NCI-H446 treated with DMSO at 0.1 percent for 48 hours (cell line): ENCODE results near the gene GABRE.
"Not testable (repeated sequence)": the region's sequence is repeated elsewhere in the genome, so short reads cannot be mapped to it uniquely, and the experiment has no call there.

Source experiments
- DNase-seq: peaks from one replicate; lab custom pipeline; 2025; lab: John Stamatoyannopoulos, UW

Gene GABRE

DNA sequence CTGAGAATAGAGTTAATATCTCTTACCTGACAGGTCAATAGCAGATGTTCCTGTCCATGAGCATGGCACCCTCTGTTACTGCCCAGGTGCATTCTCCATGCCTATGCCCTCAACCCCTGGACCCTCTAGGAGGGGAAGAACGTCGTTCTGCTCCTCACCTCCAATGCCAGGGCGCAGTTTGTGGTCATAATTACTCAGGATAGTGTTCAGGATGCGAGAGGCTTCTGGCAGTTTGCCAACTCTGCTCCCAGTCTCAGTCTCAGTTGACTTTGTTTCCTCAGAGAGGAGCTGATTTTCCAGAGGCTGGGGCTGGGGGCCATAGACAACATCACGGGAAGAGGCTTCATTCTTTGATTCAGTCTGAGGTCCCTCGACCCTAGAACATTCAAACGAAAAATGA, 4.4 kb downstream of the GABRE start:
- no peak for DNase-seq

DNA sequence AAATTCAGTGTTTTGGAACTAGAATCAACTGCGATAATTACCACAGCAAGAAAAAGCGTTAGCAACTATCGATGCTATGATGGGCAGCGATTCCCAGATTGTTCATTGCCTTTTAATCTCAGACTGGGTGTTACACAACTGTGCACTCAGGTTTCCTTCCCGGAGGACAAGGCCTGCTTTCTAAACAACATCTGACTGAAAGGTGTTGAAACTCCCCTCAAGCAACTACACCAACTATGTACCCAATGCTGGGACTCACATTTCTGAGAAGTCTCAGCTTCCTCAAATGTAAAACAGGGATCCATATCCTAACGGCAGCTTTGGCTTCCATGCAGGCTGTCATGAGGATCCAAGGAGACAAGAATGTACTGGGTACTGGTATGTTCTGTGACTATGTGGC, 8.2 kb downstream of the GABRE start:
- no peak for DNase-seq

DNA sequence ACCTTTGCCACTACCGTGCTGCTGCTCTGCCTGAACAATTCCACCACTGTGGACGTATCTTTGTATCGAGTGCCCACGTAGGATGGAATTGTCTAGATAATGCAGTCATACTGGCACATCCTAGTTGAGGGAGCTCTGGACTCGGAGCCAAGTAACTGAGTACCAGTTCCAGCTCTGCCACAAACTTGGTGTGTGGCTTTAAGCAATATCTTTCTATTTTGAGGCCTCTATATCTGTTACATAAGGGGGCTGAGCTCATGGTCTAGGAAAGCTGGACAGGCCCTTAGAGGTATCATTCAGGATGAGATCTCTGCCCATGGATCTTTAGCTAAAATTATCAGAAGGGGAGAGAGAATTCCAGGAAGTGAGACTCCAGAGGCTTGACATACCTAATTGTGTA, 12.4 kb downstream of the GABRE start:
- no peak for DNase-seq

DNA sequence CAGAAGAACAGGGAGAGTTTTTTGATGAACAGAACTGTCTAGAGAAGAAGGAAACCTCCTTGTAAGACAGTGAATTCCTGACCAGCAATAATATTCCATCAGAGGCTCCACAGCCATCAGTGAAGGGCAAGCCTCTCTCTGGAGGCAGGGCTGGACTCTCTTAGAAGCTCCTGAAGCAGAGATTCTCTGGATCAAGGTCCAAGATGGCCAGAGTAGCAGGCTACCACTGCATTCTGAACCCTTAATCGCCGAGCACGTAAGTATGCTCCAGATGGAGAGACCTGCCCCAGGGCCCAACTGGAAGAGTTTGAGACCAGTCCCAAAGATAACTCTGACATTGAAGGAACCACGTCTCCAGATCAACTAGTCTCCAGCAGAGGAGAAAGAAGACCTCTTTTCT, 16.4 kb downstream of the GABRE start:
- DNase-seq, result no peak

DNA sequence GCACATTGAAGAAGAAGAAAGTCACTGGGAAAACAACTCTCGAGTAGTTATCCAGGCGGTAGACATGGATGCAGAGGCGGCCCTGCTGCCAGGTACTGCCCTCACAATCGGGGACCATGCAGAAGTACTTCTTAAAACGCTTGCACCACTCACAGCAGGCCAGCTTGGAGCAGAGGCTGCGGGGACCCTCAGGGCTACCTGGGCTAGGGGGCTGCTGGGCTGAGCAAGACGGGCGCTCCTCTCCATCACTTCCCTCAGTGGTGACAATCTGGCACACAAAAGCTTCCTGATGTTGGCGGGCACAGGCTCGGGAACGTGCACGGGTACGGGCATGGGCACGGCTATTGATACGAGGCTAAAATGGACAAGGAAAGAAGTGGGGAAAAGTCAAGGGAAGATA, 19.7 kb downstream of the GABRE start:
- DNase-seq, result no peak

DNA sequence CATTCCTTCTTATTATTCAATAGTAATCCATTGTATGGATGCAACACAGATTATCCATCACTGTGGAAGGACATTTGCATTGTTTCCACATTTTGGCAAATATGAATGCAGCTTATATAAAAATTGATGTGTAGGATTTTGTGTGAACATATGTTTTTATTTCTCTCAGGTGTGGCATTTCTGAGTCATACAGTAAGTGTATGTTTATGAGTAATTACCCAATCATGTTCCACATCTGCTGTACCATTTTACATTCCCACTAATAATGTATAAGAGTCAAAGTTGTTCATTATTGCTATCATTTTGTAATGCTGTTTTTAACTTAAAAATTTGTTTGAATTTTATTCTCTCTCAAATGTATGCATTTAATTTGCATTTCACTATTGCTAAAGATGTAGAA, 36.3 kb downstream of the GABRE start:
- DNase-seq, result no peak

DNA sequence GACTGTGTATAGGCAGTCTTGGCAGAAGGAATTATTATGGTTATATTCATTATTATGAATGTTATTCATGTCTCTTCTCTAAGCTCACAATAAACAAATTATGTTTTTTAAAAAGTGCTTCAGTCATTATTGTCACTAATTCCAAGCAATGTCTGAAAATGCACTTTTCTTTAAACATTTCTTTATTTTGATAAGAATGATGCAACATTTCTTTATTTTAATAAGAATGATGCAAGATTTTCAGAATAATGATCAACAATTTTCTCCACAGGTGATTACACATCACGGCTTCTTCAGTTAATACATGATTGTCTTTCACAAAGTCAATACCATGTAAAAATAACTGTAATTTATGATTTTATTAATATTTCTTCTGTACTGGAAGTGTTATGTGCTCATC, 39.1 kb downstream of the GABRE start:
- no peak for DNase-seq

DNA sequence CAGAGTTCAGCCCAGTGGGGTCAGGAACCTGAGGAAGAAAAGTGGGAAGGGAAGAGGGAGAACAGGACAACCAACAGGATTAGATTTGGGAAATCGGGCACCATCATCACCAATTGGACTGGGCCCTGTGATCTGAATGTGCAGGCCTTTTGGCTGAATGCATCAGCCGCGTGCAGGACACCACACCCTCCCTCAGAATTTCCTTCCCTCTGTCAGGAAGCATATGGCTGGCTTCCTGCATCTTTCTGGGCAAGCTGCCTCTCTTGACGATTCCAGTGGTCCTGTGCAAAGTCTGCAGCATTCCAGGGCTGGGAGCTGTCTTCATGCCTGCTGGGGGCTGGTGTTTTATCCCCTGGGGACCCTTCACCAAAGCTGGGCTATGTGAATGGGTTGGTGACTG, 45.4 kb downstream of the GABRE start:
- DNase-seq, result no peak

DNA sequence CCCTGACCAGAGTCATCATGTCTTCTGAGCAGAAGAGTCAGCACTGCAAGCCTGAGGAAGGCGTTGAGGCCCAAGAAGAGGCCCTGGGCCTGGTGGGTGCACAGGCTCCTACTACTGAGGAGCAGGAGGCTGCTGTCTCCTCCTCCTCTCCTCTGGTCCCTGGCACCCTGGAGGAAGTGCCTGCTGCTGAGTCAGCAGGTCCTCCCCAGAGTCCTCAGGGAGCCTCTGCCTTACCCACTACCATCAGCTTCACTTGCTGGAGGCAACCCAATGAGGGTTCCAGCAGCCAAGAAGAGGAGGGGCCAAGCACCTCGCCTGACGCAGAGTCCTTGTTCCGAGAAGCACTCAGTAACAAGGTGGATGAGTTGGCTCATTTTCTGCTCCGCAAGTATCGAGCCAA, 50.8 kb downstream of the GABRE start:
- DNase-seq, result no peak

DNA sequence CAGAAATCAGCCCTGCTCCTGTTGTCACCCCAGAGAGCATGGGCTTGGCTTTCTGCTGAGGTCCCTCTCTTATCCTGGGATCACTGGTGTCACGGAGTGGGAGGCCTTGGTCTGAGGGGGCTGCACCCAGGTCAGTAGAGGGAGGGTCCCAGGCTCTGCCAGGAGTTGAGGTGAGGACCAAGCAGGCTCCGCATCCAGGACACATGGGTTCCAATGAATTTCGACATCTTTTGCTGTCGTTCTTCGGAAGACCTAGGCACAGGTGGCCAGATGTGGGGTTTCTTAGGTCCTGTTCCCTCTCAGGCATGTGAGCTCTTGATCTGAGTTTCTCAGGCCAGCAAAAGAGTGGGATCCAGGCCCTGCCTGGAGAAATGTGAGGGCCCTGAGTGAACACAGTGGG, 51.8 kb downstream of the GABRE start:
- DNase-seq, result no peak

DNA sequence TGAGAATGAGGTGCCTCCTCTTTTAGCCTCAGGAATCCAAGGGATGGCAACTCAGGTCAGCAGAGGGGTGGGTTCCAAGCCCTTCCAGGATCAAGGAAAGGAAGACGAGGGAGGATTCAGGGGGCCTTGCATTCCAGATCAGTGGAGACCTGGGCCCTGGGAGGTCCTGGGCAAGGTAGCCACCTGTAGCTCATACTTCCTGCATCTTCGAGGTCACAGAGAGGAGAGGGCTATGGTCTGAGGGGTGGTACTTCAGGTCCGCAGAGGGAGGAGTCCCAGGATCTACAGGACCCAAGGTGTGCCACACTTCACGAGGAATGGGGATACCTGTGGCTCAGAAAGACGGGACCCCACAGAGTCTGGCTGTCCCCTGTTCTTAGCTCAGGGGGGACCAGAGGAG, 52.6 kb downstream of the GABRE start:
- DNase-seq, result no peak

DNA sequence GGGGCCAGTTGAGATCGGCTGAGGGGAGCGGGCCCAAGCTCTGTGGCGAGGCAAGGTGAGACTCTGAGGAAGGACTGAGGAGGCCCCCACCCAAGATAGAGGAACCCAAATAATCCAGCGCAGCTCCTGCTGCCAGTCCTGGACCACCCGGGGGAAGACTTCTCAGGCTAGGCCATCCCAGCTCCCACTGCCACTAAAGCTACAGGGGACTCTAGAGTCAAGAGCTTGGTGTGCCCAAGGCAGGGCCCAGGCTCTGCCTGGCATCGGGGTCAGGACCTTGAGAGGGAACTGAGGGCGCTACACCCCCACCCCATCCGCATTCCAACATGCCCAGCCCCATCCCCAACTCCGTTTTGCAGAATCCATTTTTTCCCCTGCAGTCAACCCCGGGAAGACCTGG, 53.2 kb downstream of the GABRE start:
- DNase-seq, result no peak

DNA sequence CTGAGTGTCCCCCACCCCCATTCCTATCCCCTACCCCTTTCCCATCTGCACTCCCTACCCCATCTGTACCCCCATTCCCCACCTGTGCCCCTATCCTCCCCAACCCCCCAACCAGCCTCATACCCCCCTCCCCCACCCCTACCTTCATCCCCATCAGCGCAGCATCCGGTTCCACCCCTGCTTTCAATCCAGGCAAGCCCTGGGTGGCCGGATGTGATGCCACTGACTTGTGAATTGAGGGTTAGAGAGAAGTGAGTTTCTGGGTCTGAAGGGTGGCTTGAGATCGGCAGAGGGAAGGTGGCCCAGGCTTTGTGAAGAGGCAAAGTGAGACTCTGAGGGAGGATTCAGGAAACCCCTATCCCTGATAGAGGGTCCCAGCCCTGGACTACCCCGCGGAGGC, 53.9 kb downstream of the GABRE start:
- no peak for DNase-seq

DNA sequence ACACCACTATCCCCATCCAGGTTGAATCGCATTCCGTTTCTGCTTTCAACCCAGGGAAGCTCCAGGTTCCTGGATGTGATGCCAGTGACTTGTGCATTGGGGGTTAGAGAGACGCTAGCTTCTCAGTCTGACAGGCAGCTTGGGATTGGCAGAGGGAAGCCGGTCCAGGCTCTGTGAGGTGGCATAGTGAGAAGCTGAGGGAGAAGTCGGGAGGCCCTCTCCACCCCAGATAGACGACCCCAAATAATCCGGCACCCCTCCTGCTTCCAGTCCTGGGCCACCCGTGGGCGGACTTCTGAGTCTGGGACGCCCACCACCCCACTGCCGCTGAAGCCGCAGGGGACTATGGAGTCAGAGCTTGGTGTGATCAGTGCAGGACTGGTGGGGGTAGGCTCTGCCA, 54.4 kb downstream of the GABRE start:
- no peak for DNase-seq

DNA sequence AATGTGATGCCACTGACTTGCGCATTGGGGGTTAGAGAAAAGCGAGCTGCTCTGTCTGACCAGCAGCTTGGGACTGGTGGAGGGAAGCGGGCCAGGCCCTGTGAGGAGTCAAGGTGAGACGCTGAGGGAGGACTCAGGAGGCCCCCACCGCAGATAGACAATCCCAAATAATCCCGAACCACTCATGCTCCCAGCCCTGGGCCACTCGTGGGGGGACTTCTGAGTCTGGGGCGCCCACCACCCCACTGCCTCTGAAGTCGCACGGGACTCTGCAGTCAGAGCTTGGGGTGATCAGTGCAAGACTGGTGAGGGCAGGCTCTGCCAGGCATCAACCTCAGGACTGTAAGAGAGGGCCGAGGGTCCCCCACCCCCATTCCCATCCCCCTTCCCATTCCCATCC, 54.9 kb downstream of the GABRE start:
- DNase-seq, result no peak

DNA sequence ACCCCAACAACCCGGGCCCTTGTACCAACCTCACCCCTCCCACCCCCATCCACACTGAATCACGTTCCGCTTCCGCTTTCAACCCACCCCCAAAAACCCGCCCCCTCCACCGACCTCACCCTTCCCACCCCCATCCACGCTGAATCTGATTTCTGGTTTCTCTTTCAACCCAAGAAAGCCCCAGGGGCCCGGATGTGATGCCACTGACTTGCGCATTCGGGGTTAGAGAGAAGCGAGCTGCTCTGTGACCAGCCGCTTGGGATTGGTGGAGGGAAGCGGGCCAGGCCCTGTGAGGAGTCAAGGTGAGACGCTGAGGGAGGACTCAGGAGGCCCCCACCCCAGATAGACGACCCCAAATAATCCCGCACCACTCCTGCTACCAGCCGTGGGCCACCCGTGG, 55.7 kb downstream of the GABRE start:
- not testable (repeated sequence) for DNase-seq

DNA sequence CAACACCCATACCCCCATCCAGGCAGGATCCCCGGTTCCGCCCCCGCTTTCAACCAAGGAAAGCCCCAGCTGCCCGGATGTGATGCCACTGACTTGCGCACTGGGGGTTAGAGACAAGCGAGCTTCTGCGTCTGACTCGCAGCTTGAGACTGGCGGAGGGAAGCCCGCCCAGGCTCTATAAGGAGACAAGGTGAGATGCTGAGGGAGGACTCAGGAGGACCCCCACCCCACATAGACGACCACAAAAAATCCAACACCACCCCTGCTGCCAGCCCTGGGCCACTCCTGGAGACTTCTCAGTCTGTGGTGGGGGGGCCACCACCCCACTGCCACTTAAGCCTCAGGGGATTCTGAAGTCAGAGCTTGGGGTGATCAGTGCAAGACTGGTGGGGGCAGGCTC, 61.7 kb downstream of the GABRE start, which contains the start of gene MAGEA4:
Gene MAGEA4, plus strand, starts transcription at position 110 of the 400 bp plus-strand sequence. CDS start 10,776 bp downstream, outside the sequence.
- no peak for DNase-seq

DNA sequence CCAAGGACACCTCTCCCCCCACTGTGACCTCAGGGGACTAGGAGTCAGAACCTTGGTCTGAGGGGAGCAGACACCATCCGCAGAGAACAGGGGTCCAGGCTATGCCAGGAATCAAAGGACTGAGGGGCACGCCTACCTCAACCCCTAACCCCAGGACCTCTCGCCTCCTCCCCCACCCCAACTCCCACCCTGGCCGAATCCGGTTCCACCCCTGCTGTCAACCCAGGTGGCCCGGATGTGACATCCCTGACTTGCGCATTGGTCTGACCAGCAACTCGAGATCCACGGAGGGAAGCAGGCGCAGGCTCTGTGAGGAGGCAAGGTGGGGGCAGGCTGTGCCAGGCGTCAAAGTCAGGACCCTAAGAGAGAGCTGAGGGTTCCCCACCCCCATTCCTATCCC, 62.3 kb downstream of the GABRE start:
- DNase-seq, result no peak

DNA sequence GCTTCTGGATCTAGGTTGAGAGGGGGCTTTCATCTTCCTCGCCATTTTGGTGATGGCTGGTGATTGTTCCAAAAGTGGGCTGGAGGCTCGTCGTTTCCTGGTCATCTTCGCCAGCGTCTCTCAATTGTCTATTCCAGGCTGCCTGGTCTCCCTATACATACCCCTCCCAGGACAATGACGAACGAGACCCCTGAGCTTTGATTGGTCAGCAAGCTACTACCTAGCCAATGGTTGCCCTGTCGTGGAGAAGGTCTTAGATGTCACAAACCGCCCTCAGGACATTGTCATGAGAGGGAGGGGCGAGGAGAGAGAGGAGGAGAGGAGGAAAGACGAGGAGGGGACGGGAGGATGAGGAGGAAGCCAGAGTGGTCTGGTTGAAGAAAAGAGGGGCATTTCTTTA, 69.5 kb downstream of the GABRE start:
- no peak for DNase-seq
